Parathyroid adenoma (tissue), 2 donors: ENCODE data around the gene ATP13A3.

Experiments
- H2AFZ ChIP-seq: fragments of 300-600 bp; sonication (generic); one replicate; pipeline ENCODE4 v1.7.0; 2017; ENCODE audit warnings: antibody characterized with exemption, mild to moderate bottlenecking
- H3K27ac ChIP-seq: fragments of 300-600 bp; sonication (generic); one replicate; pipeline ENCODE4 v1.7.0; 2017
- H3K27me3 ChIP-seq: fragments of 300-600 bp; sonication (generic); one replicate; pipeline ENCODE4 v1.7.0; 2017; ENCODE audit warnings: low read length; ENCODE audit not compliant: control insufficient read depth, insufficient read depth
- H3K36me3 ChIP-seq: fragments of 300-600 bp; sonication (generic); one replicate; pipeline ENCODE4 v1.7.0; 2017; ENCODE audit warnings: low read length; ENCODE audit not compliant: control insufficient read depth, insufficient read depth
- H3K4me1 ChIP-seq: fragments of 300-600 bp; sonication (generic); one replicate; pipeline ENCODE4 v1.7.0; 2017; ENCODE audit warnings: control low read depth
- H3K4me2 ChIP-seq: fragments of 300-600 bp; sonication (generic); one replicate; pipeline ENCODE4 v1.7.0; 2017; ENCODE audit warnings: low read length
- H3K4me3 ChIP-seq: fragments of 300-600 bp; sonication (generic); one replicate; pipeline ENCODE4 v1.7.0; 2017; ENCODE audit warnings: low read depth, low read length
- H3K79me2 ChIP-seq: fragments of 300-600 bp; sonication (generic); one replicate; pipeline ENCODE4 v1.7.0; 2017; ENCODE audit warnings: control low read depth
- H3K9ac ChIP-seq: fragments of 300-600 bp; sonication (generic); one replicate; pipeline ENCODE4 v1.7.0; 2017; ENCODE audit warnings: mild to moderate bottlenecking
- H3K9me3 ChIP-seq: fragments of 300-600 bp; sonication (generic); one replicate; pipeline ENCODE4 v1.7.0; 2017; ENCODE audit warnings: low read length; ENCODE audit not compliant: control insufficient read depth
- CTCF ChIP-seq: fragments of 300-600 bp; sonication (generic); IDR thresholded peaks from one replicate; pipeline ENCODE4 v1.7.0; 2017; ENCODE audit warnings: antibody characterized with exemption, mild to moderate bottlenecking
- donor health status: primary hyperparathyroidism.

ATP13A3 gene

GRCh38 chr3:194455481-194455880 is 31.3 kb downstream of the ATP13A3 start:
- no peak overlapping the region for H3K4me2 ChIP-seq
- H3K9ac ChIP-seq, result no peak overlapping the region
- no peaks in the 10 kb centered on the region for H3K27me3 ChIP-seq
- no peaks in the 10 kb centered on the region for H3K36me3 ChIP-seq
- H3K4me3 ChIP-seq, result no peak overlapping the region
- no peaks in the 10 kb centered on the region for H3K4me1 ChIP-seq
- TF ChIP-seq CTCF, result no peak
- H2AFZ ChIP-seq, result no peak overlapping the region
- peaks cover 2% of the 10 kb centered on the region for H3K79me2 ChIP-seq
- no peak overlapping the region for H3K27ac ChIP-seq
- H3K9me3 ChIP-seq, result no peaks in the 10 kb centered on the region

- TF ChIP-seq CTCF, result no peak
- H3K4me2 ChIP-seq, result no peak overlapping the region
- no peaks in the 10 kb centered on the region for H3K27me3 ChIP-seq
- no peaks in the 10 kb centered on the region for H3K4me1 ChIP-seq
- H3K9me3 ChIP-seq, result no peaks in the 10 kb centered on the region
- no peaks in the 10 kb centered on the region for H3K79me2 ChIP-seq
- no peak overlapping the region for H3K4me3 ChIP-seq
- no peak overlapping the region for H3K27ac ChIP-seq
- no peak overlapping the region for H3K9ac ChIP-seq
- no peak overlapping the region for H2AFZ ChIP-seq
- H3K36me3 ChIP-seq, result no peaks in the 10 kb centered on the region
Observed at GRCh38 chr3:194450341-194450740, 36.5 kb downstream of the ATP13A3 start.

GRCh38 chr3:194449913-194450312 is 36.9 kb downstream of the ATP13A3 start:
- H3K79me2 ChIP-seq, result no peaks in the 10 kb centered on the region
- no peak overlapping the region for H3K4me3 ChIP-seq
- H3K9ac ChIP-seq, result no peak overlapping the region
- no peaks in the 10 kb centered on the region for H3K9me3 ChIP-seq
- no peak for TF ChIP-seq CTCF
- H3K27ac ChIP-seq, result no peak overlapping the region
- H2AFZ ChIP-seq, result no peak overlapping the region
- H3K36me3 ChIP-seq, result no peaks in the 10 kb centered on the region
- no peaks in the 10 kb centered on the region for H3K27me3 ChIP-seq
- H3K4me1 ChIP-seq, result no peaks in the 10 kb centered on the region
- H3K4me2 ChIP-seq, result no peak overlapping the region

- no peak for TF ChIP-seq CTCF
- Histone ChIP-seq H2AFZ (no peak overlapping the region), H3K4me1 (no peaks in the 10 kb centered on the region), H3K36me3 (no peaks in the 10 kb centered on the region), H3K9ac (no peak overlapping the region), H3K27me3 (no peaks in the 10 kb centered on the region), H3K79me2 (no peaks in the 10 kb centered on the region), H3K9me3 (no peaks in the 10 kb centered on the region), H3K27ac (no peak overlapping the region), H3K4me2 (no peak overlapping the region), H3K4me3 (no peak overlapping the region)
Observed at GRCh38 chr3:194447657-194448056, 39.1 kb downstream of the ATP13A3 start.

- no peaks in the 10 kb centered on the region for H3K79me2 ChIP-seq
- no peak overlapping the region for H3K27ac ChIP-seq
- no peaks in the 10 kb centered on the region for H3K27me3 ChIP-seq
- H3K36me3 ChIP-seq, result no peaks in the 10 kb centered on the region
- no peak overlapping the region for H3K4me3 ChIP-seq
- H3K4me1 ChIP-seq, result no peaks in the 10 kb centered on the region
- TF ChIP-seq CTCF, result no peak
- H3K4me2 ChIP-seq, result no peak overlapping the region
- no peaks in the 10 kb centered on the region for H3K9me3 ChIP-seq
- H3K9ac ChIP-seq, result no peak overlapping the region
- H2AFZ ChIP-seq, result no peak overlapping the region
Observed at GRCh38 chr3:194447161-194447560, 39.6 kb downstream of the ATP13A3 start.
